ENCODE data around the gene EIF4E. TPM values are rescaled to one million over a fixed set of nuclear protein-coding genes. Genes with fewer than 3 reads are reported as not detected.
"Not testable (repeated sequence)": the region's sequence is repeated elsewhere in the genome, so short reads cannot be mapped to it uniquely, and the experiment has no call there.

EIF4E gene
- total RNA-seq, 1 donor from 2014 or later: 137 TPM

DNA sequence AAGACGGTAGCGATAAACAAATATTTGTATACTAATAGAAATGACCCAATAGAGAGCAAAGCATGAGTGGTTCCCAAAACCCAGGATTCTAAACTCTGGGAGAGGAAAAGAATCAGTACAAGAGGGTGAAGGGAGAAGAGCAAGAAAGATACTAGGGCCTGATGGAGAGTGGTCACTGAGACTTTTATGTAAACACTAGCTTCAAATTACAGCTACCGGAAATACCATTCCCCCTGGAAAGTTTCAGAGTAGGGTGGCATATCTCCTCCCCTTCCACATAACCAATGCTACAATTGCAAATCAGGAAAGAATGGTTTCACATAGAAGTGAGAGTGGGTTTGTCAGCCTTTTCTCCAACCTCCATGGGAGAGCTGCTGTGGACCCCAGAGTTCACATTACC lies 77.1 kb downstream of the EIF4E start:
- no peaks in the 10 kb centered on the region for H3K9me3 Mint-ChIP-seq
- peaks cover 11% of the 10 kb centered on the region for H3K27me3 Mint-ChIP-seq (ENCODE audit: insufficient read depth)
- H3K27ac Mint-ChIP-seq: no peak overlapping the region
- H3K4me3 Mint-ChIP-seq: no peak overlapping the region
- no peaks in the 10 kb centered on the region for H3K4me1 Mint-ChIP-seq (ENCODE audit: low read depth)
- no peak for DNase-seq (ENCODE audit: low spot score)
- H3K36me3 Mint-ChIP-seq (ENCODE audit: low read depth): no peaks in the 10 kb centered on the region
- intact Hi-C loops (cut with micrococcal nuclease): loop anchor here (10.0 kb wide), 1 partner anchor 387 kb away; no protein-coding TSS in a partner anchor

GRCh38 chr4:98850937-98851336 lies 78.0 kb downstream of the EIF4E start:
- Mint-ChIP-seq H3K27ac (no peak overlapping the region), H3K4me1 (ENCODE audit: low read depth) (no peaks in the 10 kb centered on the region), H3K4me3 (no peak overlapping the region), H3K27me3 (ENCODE audit: insufficient read depth) (peaks cover 11% of the 10 kb centered on the region), H3K36me3 (ENCODE audit: low read depth) (no peaks in the 10 kb centered on the region), H3K9me3 (peaks cover 6% of the 10 kb centered on the region)
- intact Hi-C loops (cut with micrococcal nuclease): loop anchor here (10.0 kb wide), 1 partner anchor 386 kb away; no protein-coding TSS in a partner anchor
- DNase-seq (ENCODE audit: low spot score): no peak

- DNase-seq (ENCODE audit: low spot score): no peak
Measured at GRCh38 chr4:98848448-98848847, 80.5 kb downstream of the EIF4E start.

GRCh38 chr4:98845960-98846359 lies 83.0 kb downstream of the EIF4E start:
- H3K4me1 Mint-ChIP-seq (ENCODE audit: low read depth): no peaks in the 10 kb centered on the region
- H3K27me3 Mint-ChIP-seq (ENCODE audit: insufficient read depth): peaks cover 2% of the 10 kb centered on the region
- H3K4me3 Mint-ChIP-seq: no peak overlapping the region
- H3K27ac Mint-ChIP-seq: no peak overlapping the region
- intact Hi-C loops (cut with micrococcal nuclease): no loop called here
- no peaks in the 10 kb centered on the region for H3K36me3 Mint-ChIP-seq (ENCODE audit: low read depth)
- DNase-seq (ENCODE audit: low spot score): no peak
- H3K9me3 Mint-ChIP-seq: peaks cover 12% of the 10 kb centered on the region

More at GRCh38 chr4:98848448-98848847, 80.5 kb downstream of the EIF4E start:
- no peaks in the 10 kb centered on the region for H3K4me1 Mint-ChIP-seq (ENCODE audit: low read depth)
- H3K27ac Mint-ChIP-seq: no peak overlapping the region
- H3K4me3 Mint-ChIP-seq: no peak overlapping the region
- peaks cover 6% of the 10 kb centered on the region for H3K27me3 Mint-ChIP-seq (ENCODE audit: insufficient read depth)
- peaks cover 12% of the 10 kb centered on the region for H3K9me3 Mint-ChIP-seq
- no peaks in the 10 kb centered on the region for H3K36me3 Mint-ChIP-seq (ENCODE audit: low read depth)
- intact Hi-C loops (cut with micrococcal nuclease): no loop called here

- H3K4me1 Mint-ChIP-seq (ENCODE audit: low read depth); H3K36me3 Mint-ChIP-seq (ENCODE audit: low read depth); H3K27me3 Mint-ChIP-seq (ENCODE audit: insufficient read depth); DNase-seq (ENCODE audit: low spot score); intact Hi-C loops (cut with micrococcal nuclease); H3K27ac Mint-ChIP-seq; H3K4me3 Mint-ChIP-seq: not testable (repeated sequence)
- peaks cover 12% of the 10 kb centered on the region for H3K9me3 Mint-ChIP-seq
Measured at GRCh38 chr4:98842917-98843316, 86.0 kb downstream of the EIF4E start.

DNA sequence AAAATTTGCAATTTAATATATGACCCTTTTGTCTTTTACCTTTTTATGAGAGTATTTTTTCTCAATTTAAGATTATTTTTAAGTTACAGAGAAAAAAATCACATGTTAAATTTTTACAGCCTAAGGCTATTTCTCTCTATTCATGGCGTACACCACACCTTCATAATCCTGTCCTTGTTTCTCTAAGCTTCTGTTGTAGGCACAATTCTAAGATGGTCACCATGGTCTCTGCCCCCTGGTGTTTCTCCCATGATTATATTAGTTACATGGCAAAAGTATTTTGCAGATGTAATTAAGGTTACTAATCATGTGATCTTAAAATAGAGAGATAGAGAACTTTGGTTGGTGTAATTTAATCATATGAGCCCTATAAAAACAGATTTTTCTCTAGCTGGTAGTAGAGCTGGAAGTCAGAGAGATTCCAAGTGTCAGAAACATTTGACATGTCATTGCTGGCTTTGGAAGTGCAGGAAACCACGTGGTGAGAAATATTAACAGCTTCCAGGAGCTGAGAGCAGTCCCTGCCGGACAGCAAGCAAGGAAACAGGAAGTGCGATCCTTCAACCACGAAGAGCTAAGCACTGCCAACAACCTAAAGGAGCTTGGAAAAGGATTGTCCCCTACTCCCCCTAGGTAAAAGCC lies 89.8 kb downstream of the EIF4E start:
- Mint-ChIP-seq H3K4me1 (ENCODE audit: low read depth) (no peaks in the 10 kb centered on the region), H3K9me3 (no peaks in the 10 kb centered on the region), H3K27ac (no peak overlapping the region), H3K27me3 (ENCODE audit: insufficient read depth) (peaks cover 6% of the 10 kb centered on the region), H3K4me3 (no peak overlapping the region), H3K36me3 (ENCODE audit: low read depth) (no peaks in the 10 kb centered on the region)
- intact Hi-C loops (cut with micrococcal nuclease): no loop called here
- DNase-seq (ENCODE audit: low spot score): no peak

- Mint-ChIP-seq H3K27me3 (ENCODE audit: insufficient read depth) (peaks cover 5% of the 10 kb centered on the region), H3K9me3 (no peaks in the 10 kb centered on the region), H3K27ac (no peak overlapping the region), H3K36me3 (ENCODE audit: low read depth) (no peaks in the 10 kb centered on the region), H3K4me1 (ENCODE audit: low read depth) (no peaks in the 10 kb centered on the region), H3K4me3 (no peak overlapping the region)
- no peak for DNase-seq (ENCODE audit: low spot score)
- intact Hi-C loops (cut with micrococcal nuclease): no loop called here
Measured at GRCh38 chr4:98838531-98838930, 90.4 kb downstream of the EIF4E start.

- intact Hi-C loops (cut with micrococcal nuclease): no loop called here
- no peaks in the 10 kb centered on the region for H3K4me1 Mint-ChIP-seq (ENCODE audit: low read depth)
- DNase-seq (ENCODE audit: low spot score): no peak
- H3K36me3 Mint-ChIP-seq (ENCODE audit: low read depth): no peaks in the 10 kb centered on the region
- H3K27me3 Mint-ChIP-seq (ENCODE audit: insufficient read depth): peaks cover 2% of the 10 kb centered on the region
- no peak overlapping the region for H3K27ac Mint-ChIP-seq
- no peaks in the 10 kb centered on the region for H3K9me3 Mint-ChIP-seq
- no peak overlapping the region for H3K4me3 Mint-ChIP-seq
Measured at GRCh38 chr4:98833384-98833783, 95.5 kb downstream of the EIF4E start.

GRCh38 chr4:98831036-98831435 lies 97.9 kb downstream of the EIF4E start:
- H3K9me3 Mint-ChIP-seq; H3K4me1 Mint-ChIP-seq (ENCODE audit: low read depth); DNase-seq (ENCODE audit: low spot score); intact Hi-C loops (cut with micrococcal nuclease); H3K4me3 Mint-ChIP-seq; H3K27ac Mint-ChIP-seq; H3K36me3 Mint-ChIP-seq (ENCODE audit: low read depth): not testable (repeated sequence)
- H3K27me3 Mint-ChIP-seq (ENCODE audit: insufficient read depth): peaks cover 11% of the 10 kb centered on the region

Other genes with a start within 250 kb of the EIF4E start
- 58.1 and 61.3 TPM in 2 replicates for gene METAP1, start 66.6 kb upstream of the EIF4E start, total RNA-seq
- gene ADH5, start 159.7 kb upstream of the EIF4E start, total RNA-seq: 68.8 and 74.9 TPM in 2 replicates
- not detected in 2 replicates for gene ADH4, start 215.2 kb upstream of the EIF4E start, total RNA-seq

Measured in activated T-helper 1 cell treated with anti-CD3 and anti-CD28 coated beads, Interleukin-12 subunit alpha, Interleukin-12 subunit beta, Interleukin-2, Interleukin-4 antibody, amounts not matched to agents 30 ng/mL and 10 ng/mL and 1 ng/mL, durations not matched to agents 14 hours and 24 hours and 36 hours (primary cell).